DOHH2 (cell line): ENCODE results near the gene SLC6A8.
"Not testable (repeated sequence)": the region's sequence is repeated elsewhere in the genome, so short reads cannot be mapped to it uniquely, and the experiment has no call there.

Source experiments
- H3F3A ChIP-seq: fragments of 200-600 bp; sonication (generic), shearing (Covaris generic); 2 replicates; pipeline ENCODE4 v1.6.0; 2016; ENCODE audit warnings: antibody characterized with exemption, mild to moderate bottlenecking; ENCODE audit not compliant: control insufficient read depth, insufficient read depth
- H3K27ac ChIP-seq: fragments of 200-600 bp; sonication (generic); 2 replicates; pipeline ENCODE4 v1.5.1; 2014; ENCODE audit warnings: low read depth, mild to moderate bottlenecking, low read length, moderate library complexity
- H3K27me3 ChIP-seq: fragments of 200-600 bp; sonication (generic); 2 replicates; pipeline ENCODE4 v1.6.1; 2014; ENCODE audit warnings: mild to moderate bottlenecking, low read length, mixed read lengths; ENCODE audit not compliant: control insufficient read depth
- H3K36me3 ChIP-seq: fragments of 200-600 bp; sonication (generic); 2 replicates; pipeline ENCODE4 v1.6.1; 2014; ENCODE audit warnings: mild to moderate bottlenecking, low read length, moderate library complexity, mixed read lengths; ENCODE audit not compliant: control insufficient read depth
- H3K4me1 ChIP-seq: fragments of 200-600 bp; sonication (generic); 2 replicates; pipeline ENCODE4 v1.6.1; 2014; ENCODE audit warnings: mild to moderate bottlenecking, low read length, mixed read lengths; ENCODE audit not compliant: control insufficient read depth
- H3K4me2 ChIP-seq: fragments of 200-600 bp; sonication (generic); 2 replicates; pipeline ENCODE4 v1.6.0; 2014; ENCODE audit warnings: mild to moderate bottlenecking, low read length, moderate library complexity
- H3K4me3 ChIP-seq: fragments of 200-600 bp; sonication (generic); 2 replicates; pipeline ENCODE4 v1.5.1; 2014; ENCODE audit warnings: mild to moderate bottlenecking, low read length, mixed read lengths
- H3K79me2 ChIP-seq: fragments of 200-600 bp; sonication (generic); 2 replicates; pipeline ENCODE4 v1.6.1; 2014; ENCODE audit warnings: mild to moderate bottlenecking, low read length, mixed read lengths; ENCODE audit not compliant: control insufficient read depth
- H3K9me2 ChIP-seq: fragments of 200-600 bp; sonication (generic); replicated peaks from 2 replicates; pipeline ENCODE4 v1.6.1; 2014; ENCODE audit warnings: mild to moderate bottlenecking, low read length, mixed read lengths; ENCODE audit not compliant: control insufficient read depth
- H3K9me3 ChIP-seq: fragments of 200-600 bp; sonication (generic); 2 replicates; pipeline ENCODE4 v1.6.1; 2014; ENCODE audit warnings: antibody characterized with exemption, low read length, mixed read lengths; ENCODE audit not compliant: control insufficient read depth, insufficient read depth
- H4K20me1 ChIP-seq: fragments of 200-600 bp; sonication (generic); 2 replicates; pipeline ENCODE4 v1.6.0; 2014; ENCODE audit warnings: low read depth, mild to moderate bottlenecking, antibody characterized with exemption, low read length, moderate library complexity; ENCODE audit not compliant: control insufficient read depth, insufficient read depth
- CTCF ChIP-seq: fragments of 200-600 bp; sonication (generic); IDR thresholded peaks from one replicate; pipeline ENCODE4 v1.5.1; 2014; ENCODE audit warnings: antibody characterized with exemption, mild to moderate bottlenecking, low read depth, low read length; ENCODE audit not compliant: poor library complexity, severe bottlenecking
- EZH2phosphoT487 ChIP-seq: fragments of 200-600 bp; sonication (generic); IDR thresholded peaks from 2 replicates; pipeline ENCODE4 v1.6.1; 2017; ENCODE audit warnings: borderline replicate concordance, mild to moderate bottlenecking, antibody characterized with exemption, low read length, moderate library complexity, mixed read lengths

Gene SLC6A8

GRCh38 chrX:153696100-153696499, 8.4 kb downstream of the SLC6A8 start:
- TF ChIP-seq CTCF (no peak), EZH2phosphoT487 (no peak)
- no peak overlapping the region for H3K4me3 ChIP-seq
- H3K36me3 ChIP-seq = no peaks in the 10 kb centered on the region
- no peak overlapping the region for H3K27ac ChIP-seq
- H4K20me1 ChIP-seq = no peaks in the 10 kb centered on the region
- H3K9me3 ChIP-seq = no peaks in the 10 kb centered on the region
- no peaks in the 10 kb centered on the region for H3K79me2 ChIP-seq
- no peaks in the 10 kb centered on the region for H3K9me2 ChIP-seq
- H3F3A ChIP-seq = no peaks in the 10 kb centered on the region
- H3K27me3 ChIP-seq = no peaks in the 10 kb centered on the region
- H3K4me2 ChIP-seq = no peak overlapping the region
- no peaks in the 10 kb centered on the region for H3K4me1 ChIP-seq

- H3K36me3 ChIP-seq = not testable (repeated sequence)
Observed at GRCh38 chrX:153696538-153696937, 8.8 kb downstream of the SLC6A8 start.

GRCh38 chrX:153696986-153697722, 9.4 kb downstream of the SLC6A8 start:
- H3K9me3 ChIP-seq, H3F3A ChIP-seq, H3K27me3 ChIP-seq, H4K20me1 ChIP-seq, H3K4me3 ChIP-seq, H3K9me2 ChIP-seq, H3K79me2 ChIP-seq, H3K36me3 ChIP-seq, H3K27ac ChIP-seq, H3K4me1 ChIP-seq, H3K4me2 ChIP-seq: not testable (repeated sequence)

More at GRCh38 chrX:153696538-153696937, 8.8 kb downstream of the SLC6A8 start:
- H3K9me2 ChIP-seq, H3K9me3 ChIP-seq, H3F3A ChIP-seq, H4K20me1 ChIP-seq, H3K4me2 ChIP-seq, H3K27ac ChIP-seq, H3K27me3 ChIP-seq, H3K79me2 ChIP-seq, H3K4me3 ChIP-seq, H3K4me1 ChIP-seq: not testable (repeated sequence)

GRCh38 chrX:153697924-153698865, 10.5 kb downstream of the SLC6A8 start:
- Histone ChIP-seq H4K20me1 (no peaks in the 10 kb centered on the region), H3K79me2 (no peaks in the 10 kb centered on the region), H3K4me2 (no peak overlapping the region), H3K4me1 (no peaks in the 10 kb centered on the region), H3K27ac (no peak overlapping the region), H3K9me2 (no peaks in the 10 kb centered on the region), H3K9me3 (no peaks in the 10 kb centered on the region), H3K27me3 (no peaks in the 10 kb centered on the region), H3F3A (no peaks in the 10 kb centered on the region), H3K4me3 (no peak overlapping the region), H3K36me3 (no peaks in the 10 kb centered on the region)
- no peak for TF ChIP-seq EZH2phosphoT487
- TF ChIP-seq CTCF = no peak

- not testable (repeated sequence) for H3K9me2 ChIP-seq, H4K20me1 ChIP-seq, H3K4me1 ChIP-seq, H3K4me3 ChIP-seq, H3K79me2 ChIP-seq, H3K27ac ChIP-seq, H3K4me2 ChIP-seq, H3K27me3 ChIP-seq, H3K9me3 ChIP-seq, H3F3A ChIP-seq, H3K36me3 ChIP-seq
Observed at GRCh38 chrX:153699210-153699783, 11.6 kb downstream of the SLC6A8 start.

GRCh38 chrX:153699784-153700371, 12.2 kb downstream of the SLC6A8 start:
- not testable (repeated sequence) for H3K36me3 ChIP-seq, H3K27me3 ChIP-seq, H4K20me1 ChIP-seq, H3K4me1 ChIP-seq, H3K4me3 ChIP-seq, H3K79me2 ChIP-seq, H3K9me2 ChIP-seq, H3K4me2 ChIP-seq, H3K27ac ChIP-seq, H3F3A ChIP-seq, H3K9me3 ChIP-seq
